ENCODE data around the gene GLYR1.

GLYR1 gene

GRCh38 chr16:4876646-4877379, 29.7 kb upstream of the GLYR1 start:
- DNase-seq (ENCODE audit: low read depth, low spot score), result no peak
- TF ChIP-seq CTCF (IDR thresholded peaks at IDR 0.05; ENCODE audit: insufficient read depth, low read length, missing control alignments), result no peak
- ChIA-PET CTCF (interaction anchor here (1.4 kb wide), 1 partner anchor 14 kb away, joined by 3 read pairs; no protein-coding TSS in a partner anchor), POLR2A (interaction anchor here (0.7 kb wide), 1 partner anchor 25 kb away, joined by 3 read pairs; no protein-coding TSS in a partner anchor)
- no peak overlapping the region for H3K4me3 ChIP-seq (ENCODE audit: low read depth, low read length)

- no peak overlapping the region for H3K4me3 ChIP-seq (ENCODE audit: low read depth, low read length)
- POLR2A ChIA-PET, result interaction anchor here (1.0 kb wide), 1 partner anchor 72 kb away, joined by 3 read pairs; the partner anchor contains the start of gene ROGDI
- no peak for TF ChIP-seq CTCF (IDR thresholded peaks at IDR 0.05; ENCODE audit: insufficient read depth, low read length, missing control alignments)
- CTCF ChIA-PET, result interaction anchor here (1.0 kb wide), 1 partner anchor 81 kb away, joined by 6 read pairs; no protein-coding TSS in a partner anchor
- DNase-seq (ENCODE audit: low read depth, low spot score), result no peak
Measured at GRCh38 chr16:4874666-4875065, 27.6 kb upstream of the GLYR1 start.

GRCh38 chr16:4873091-4873490, 26.0 kb upstream of the GLYR1 start:
- no peak for DNase-seq (ENCODE audit: low read depth, low spot score)
- CTCF ChIA-PET, result no interaction called here
- POLR2A ChIA-PET, result no interaction called here
- H3K4me3 ChIP-seq (ENCODE audit: low read depth, low read length), result no peak overlapping the region
- no peak for TF ChIP-seq CTCF (IDR thresholded peaks at IDR 0.05; ENCODE audit: insufficient read depth, low read length, missing control alignments)

- no peak for TF ChIP-seq CTCF (IDR thresholded peaks at IDR 0.05; ENCODE audit: insufficient read depth, low read length, missing control alignments)
- H3K4me3 ChIP-seq (ENCODE audit: low read depth, low read length), result no peak overlapping the region
- ChIA-PET POLR2A (no interaction called here), CTCF (interaction anchor here (1.0 kb wide), 1 partner anchor 86 kb away, joined by 4 read pairs; no protein-coding TSS in a partner anchor)
- no peak for DNase-seq (ENCODE audit: low read depth, low spot score)
Measured at GRCh38 chr16:4871071-4871470, 24.0 kb upstream of the GLYR1 start.

- DNase-seq (ENCODE audit: low read depth, low spot score), result no peak
- CTCF ChIA-PET, result no interaction called here
- no peak for TF ChIP-seq CTCF (IDR thresholded peaks at IDR 0.05; ENCODE audit: insufficient read depth, low read length, missing control alignments)
- POLR2A ChIA-PET, result no interaction called here
- no peak overlapping the region for H3K4me3 ChIP-seq (ENCODE audit: low read depth, low read length)
Measured at GRCh38 chr16:4870138-4870671, 23.1 kb upstream of the GLYR1 start.

GRCh38 chr16:4869147-4869805, 22.2 kb upstream of the GLYR1 start:
- ChIA-PET POLR2A (no interaction called here), CTCF (interaction anchor here (3.4 kb wide), 1 partner anchor 87 kb away, joined by 13 read pairs; no protein-coding TSS in a partner anchor)
- H3K4me3 ChIP-seq (ENCODE audit: low read depth, low read length), result no peak overlapping the region
- TF ChIP-seq CTCF (IDR thresholded peaks at IDR 0.05; ENCODE audit: insufficient read depth, low read length, missing control alignments), result no peak
- no peak for DNase-seq (ENCODE audit: low read depth, low spot score)

Data from AG04449 (cell line).